Measurements from ENCODE around the gene TTC39C.
A peak's percentile ranks its signal among the peaks of the same experiment; 100 is the strongest.

The TTC39C gene

GRCh38 chr18:24127735-24128134 is 113.2 kb downstream of the TTC39C start:
- DNase-seq (ENCODE audit: low spot score): no peak
- no peak overlapping the region for H3K27ac ChIP-seq
- no peak for TF ChIP-seq CTCF (IDR thresholded peaks at IDR 0.05)
- H3K4me3 ChIP-seq: no peak overlapping the region

DNA sequence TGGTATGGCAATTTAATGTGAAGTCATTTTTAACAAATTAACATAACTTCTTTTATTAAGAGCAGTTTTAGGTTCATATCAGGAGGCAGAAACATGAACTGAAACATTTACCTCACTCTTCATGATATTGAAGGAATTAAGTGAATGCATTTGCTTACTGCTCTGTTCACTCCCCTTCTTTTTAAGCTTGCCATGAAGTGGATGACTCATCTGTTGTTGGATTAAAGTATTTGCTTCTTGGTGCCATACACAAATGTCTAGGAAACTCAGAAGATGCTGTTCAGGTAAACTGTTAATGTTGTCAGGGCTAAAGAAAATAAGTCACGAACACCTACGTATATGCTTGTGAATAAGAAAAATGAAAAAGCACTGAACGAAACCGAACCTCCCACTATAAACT is 114.1 kb downstream of the TTC39C start:
- Histone ChIP-seq H3K27ac (no peak overlapping the region), H3K4me3 (no peak overlapping the region)
- TF ChIP-seq CTCF (IDR thresholded peaks at IDR 0.05): no peak
- no peak for DNase-seq (ENCODE audit: low spot score)

GRCh38 chr18:24130494-24130893 is 115.9 kb downstream of the TTC39C start:
- no peak for DNase-seq (ENCODE audit: low spot score)
- no peak for TF ChIP-seq CTCF (IDR thresholded peaks at IDR 0.05)
- no peak overlapping the region for H3K27ac ChIP-seq
- no peak overlapping the region for H3K4me3 ChIP-seq

DNA sequence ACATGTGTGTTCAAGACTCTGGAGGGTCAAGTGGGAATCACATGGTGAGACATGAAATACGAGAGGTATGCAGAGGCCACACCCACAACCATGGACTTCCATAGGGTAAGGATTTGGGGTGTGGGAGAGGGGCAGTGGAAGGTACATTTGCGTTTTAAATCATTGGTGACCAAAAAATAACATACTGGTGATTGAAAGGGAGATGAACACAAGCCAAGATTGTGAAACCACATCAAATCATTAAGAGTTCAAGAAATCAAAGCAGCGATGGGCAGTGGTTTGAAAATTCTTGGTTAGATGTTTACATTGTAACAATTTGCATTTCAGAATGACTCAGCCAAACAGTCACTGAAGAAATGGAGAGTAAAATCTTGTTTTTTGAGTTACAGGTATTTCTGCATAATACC is 122.4 kb downstream of the TTC39C start:
- Histone ChIP-seq H3K27ac (no peak overlapping the region), H3K4me3 (no peak overlapping the region)
- no peak for TF ChIP-seq CTCF (IDR thresholded peaks at IDR 0.05)
- DNase-seq (ENCODE audit: low spot score): no peak

- H3K4me3 ChIP-seq: peak overlapping the region; percentile 81
- DNase-seq (ENCODE audit: low spot score): no peak
- H3K27ac ChIP-seq: peak overlapping the region in 1 of 2 donors; percentile 68
- no peak for TF ChIP-seq CTCF (IDR thresholded peaks at IDR 0.05)
Measured at GRCh38 chr18:24138409-24138788, 123.8 kb downstream of the TTC39C start.

DNA sequence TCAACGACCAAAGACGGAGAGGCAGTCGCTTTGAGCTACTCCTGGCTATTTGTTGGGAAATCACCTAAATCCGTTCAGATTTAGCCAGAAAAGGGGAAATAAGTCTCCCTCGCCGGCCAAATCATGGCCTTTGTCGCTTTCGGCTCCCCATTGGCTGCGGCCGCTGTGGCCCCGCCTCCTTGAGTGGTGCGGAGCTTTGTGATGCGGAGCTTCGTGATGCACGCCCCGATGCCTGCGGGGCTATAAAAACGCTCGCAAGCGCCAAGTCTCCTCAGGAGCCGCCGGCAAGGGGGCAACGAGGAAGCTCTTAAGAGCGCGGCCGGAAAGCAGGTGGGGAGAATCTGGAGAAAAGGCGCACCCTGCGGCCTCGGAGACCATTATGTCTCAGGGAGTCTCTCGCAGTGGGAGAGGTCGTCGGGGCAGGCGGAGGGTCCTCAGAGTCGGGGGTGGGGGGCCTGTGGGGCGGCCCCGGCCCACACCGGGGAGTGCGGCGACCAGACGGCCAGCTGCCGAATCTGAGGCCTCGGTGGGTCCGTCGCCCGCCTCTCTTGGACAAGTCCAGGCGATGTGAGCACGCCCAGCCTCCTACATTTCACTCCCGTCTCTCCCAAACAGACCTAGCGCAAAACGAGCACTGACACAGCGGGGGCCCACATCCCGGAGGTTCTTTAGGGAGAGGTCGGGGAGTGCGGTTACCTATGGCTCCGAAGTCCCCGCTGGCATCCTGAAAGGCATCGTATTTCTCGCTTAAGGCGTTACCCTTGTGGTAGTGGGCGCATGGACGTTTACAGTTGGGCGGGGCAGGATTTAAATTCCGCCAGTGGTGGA is 124.4 kb downstream of the TTC39C start, which contains the start of gene CABYR:
Gene CABYR, plus strand, starts transcription at position 274 of the 828 bp plus-strand sequence. CDS start 4,053 bp downstream, outside the sequence.
- peak within 1 kb of the TSS; percentile 12 to 68 for H3K27ac ChIP-seq
- DNase-seq (ENCODE audit: low spot score): peak; percentile 82
- H3K4me3 ChIP-seq: peak within 1 kb of the TSS; percentile 81
- TF ChIP-seq CTCF (IDR thresholded peaks at IDR 0.05): no peak

- TF ChIP-seq CTCF (IDR thresholded peaks at IDR 0.05): no peak
- no peak overlapping the region for H3K27ac ChIP-seq
- no peak overlapping the region for H3K4me3 ChIP-seq
- DNase-seq (ENCODE audit: low spot score): no peak
Measured at GRCh38 chr18:24140697-24141096, 126.1 kb downstream of the TTC39C start.
